Activated T-helper 1 cell treated with anti-CD3 and anti-CD28 coated beads, Interleukin-2, amount 50 U/mL, for 16 hours (primary cell): ENCODE measurements around the gene ANKRD40.
"Not testable (repeated sequence)": the region's sequence is repeated elsewhere in the genome, so short reads cannot be mapped to it uniquely, and the experiment has no call there.

Experiments used
- DNase-seq, 2 donors: peaks; one replicate each; pipeline ENCODE4 v3.0.0-alpha.2; 2020; ENCODE audit warnings: low read depth in 1 of 2, low spot score in 1 of 2

ANKRD40 gene

DNA sequence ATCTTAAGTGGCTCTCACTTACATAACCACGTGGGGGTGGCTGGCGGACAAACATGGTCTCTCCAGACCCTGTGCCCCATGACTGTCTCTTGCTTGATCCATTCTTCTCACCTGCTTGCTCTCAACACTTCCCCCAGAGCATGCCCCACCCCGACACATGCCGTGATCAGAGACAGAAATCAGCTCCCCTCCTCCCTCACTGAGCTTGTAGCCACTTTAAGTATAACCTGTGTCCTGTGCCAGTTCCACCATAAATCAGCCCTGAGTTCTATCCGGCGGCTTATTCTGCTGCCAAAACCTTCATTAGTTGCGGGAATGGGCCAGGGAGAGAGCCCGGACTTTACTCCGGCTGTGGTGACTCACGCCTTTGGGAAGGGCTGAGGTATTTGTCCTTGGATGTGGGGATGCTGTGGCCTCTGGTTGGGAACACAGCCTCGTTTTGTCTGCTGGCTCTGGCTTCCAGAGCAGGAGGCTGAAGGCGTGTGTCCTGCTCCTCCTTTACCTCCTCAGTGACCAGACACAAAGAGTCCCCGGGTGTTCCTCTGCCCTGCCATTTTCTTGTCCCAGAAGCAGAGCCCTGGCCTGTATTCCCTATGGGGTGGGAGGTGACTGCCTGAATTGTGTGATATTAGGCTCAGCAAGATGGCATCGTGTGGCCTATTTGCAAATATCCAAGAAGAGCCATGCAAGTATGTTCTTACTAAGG is 21.1 kb downstream of the ANKRD40 start:
- DNase-seq: no peak

DNA sequence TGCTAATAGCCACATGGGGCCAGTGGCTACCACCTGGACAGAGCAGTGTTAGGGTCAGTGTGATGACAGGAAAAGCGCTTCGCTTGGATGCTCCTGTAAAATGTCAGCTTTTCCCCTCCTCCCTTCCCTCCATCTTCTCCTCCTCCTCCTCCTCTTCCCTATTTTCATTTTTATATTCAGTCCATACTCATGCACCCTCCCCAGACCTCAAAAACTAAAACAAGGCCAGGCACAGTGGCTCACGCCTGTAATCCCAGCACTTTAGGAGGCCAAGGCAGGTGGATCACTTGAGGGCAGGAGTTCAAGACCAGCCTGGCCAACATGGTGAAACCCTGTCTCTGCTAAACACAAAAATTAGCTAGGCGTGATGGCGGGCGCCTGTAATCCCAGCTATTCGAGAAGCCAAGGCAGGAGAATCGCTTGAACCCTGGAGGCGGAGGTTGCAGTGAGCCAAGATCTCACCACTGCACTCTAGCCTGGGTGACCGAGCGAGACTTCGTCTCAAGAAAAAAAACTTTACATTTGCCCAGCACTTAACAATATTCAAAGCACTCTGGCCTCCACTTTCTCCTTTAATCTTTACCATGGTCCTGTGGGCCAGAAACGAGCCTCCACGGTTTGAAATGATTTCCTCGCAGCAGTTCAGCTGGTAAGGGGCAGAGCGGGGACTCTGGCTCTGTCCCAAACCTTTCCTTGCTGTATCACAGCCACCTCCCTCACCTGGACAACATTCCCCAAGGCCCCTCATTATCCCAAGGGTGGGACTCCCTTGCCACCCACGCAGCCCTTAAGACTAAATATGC is 21.8 kb downstream of the ANKRD40 start:
- no peak for DNase-seq

DNA sequence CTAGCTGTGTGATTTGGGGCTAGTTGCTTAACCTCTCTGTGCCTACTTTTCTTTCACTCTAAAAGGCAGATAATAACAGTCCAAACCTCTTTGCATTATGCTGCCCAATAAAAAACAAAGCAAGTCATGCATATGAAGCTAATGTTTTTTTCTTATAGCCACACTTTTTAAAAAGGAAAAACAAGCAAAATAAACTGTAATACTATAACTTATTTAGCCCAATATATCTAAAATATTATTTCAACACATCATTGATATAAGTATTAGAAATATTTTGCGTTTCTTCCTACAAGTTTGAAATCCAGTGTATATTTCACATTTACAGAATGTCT is 22.4 kb downstream of the ANKRD40 start:
- no peak for DNase-seq

DNA sequence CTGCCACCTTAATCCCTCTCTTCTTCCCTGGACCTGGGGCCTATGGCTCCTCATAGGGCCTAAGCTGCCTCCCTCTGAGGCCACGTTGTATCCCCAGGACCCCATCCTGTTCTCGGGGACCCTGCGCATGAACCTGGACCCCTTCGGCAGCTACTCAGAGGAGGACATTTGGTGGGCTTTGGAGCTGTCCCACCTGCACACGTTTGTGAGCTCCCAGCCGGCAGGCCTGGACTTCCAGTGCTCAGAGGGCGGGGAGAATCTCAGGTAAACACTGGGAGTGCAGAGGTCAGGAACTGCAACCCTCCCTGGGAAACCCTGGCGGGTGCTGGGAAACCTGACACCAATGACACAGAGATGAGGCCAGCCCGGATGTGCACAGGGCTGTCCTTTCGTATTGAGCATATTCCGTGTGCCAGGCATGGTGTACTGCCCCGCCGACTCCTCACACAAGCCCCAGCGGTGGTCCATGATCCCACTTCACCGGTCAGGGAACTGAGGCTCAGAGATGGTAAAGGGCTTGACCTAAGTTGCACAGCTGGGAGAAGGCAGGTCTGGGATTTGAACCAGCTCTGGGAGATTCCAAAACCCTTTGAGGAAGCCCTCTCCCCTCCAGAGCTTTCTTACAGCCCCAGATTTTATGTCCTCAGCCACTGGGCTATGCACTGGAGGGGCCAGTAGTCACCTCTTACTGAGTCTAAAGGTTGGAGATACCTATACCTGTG is 22.9 kb downstream of the ANKRD40 start:
- no peak for DNase-seq

DNA sequence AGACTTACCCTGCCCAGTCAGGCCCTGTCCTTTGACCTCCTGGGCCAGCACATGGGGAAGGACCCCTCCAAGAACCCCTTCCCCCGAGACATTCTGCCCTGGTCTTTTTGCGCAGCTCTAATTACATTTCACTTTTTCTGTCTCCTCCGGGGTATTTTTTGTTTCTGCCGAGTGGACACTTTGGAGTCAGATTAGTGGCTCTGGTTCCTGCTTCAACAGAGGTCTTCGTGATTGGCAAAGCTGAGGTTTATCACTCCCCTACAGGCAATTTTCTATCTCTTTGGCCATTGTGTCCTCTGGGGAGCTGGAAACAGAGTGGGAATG is 23.5 kb downstream of the ANKRD40 start:
- DNase-seq: no peak

DNA sequence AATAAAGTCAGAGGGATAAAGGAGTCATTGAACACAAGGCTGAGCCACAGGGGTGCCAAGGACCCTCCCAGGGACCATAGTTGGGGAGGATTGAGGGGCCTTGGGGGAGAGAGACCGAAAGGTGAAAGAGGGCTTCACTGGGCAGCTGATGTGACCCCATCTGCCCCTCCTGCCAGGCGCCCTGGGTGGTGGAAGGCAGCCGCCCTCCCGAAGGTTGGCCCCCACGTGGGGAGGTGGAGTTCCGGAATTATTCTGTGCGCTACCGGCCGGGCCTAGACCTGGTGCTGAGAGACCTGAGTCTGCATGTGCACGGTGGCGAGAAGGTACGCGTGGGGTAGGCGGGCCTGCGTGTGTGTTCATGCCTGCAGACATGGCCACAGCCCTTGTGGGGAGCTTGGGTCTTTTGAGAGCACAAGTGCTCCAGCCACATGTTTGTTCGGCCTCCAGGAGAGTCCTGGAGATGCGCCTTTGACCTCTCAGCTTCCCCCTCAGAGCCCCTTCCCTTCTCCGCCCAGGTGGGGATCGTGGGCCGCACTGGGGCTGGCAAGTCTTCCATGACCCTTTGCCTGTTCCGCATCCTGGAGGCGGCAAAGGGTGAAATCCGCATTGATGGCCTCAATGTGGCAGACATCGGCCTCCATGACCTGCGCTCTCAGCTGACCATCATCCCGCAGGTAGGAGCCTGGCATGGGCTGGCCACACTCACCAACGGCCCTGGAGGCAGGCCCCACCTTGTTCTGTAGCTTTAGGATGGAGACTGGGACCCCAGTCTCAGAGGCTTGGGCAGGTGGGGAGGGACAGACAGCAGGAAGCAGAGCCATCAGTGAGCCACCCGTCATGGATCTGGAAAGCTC is 24.1 kb downstream of the ANKRD40 start:
- DNase-seq: no peak

DNA sequence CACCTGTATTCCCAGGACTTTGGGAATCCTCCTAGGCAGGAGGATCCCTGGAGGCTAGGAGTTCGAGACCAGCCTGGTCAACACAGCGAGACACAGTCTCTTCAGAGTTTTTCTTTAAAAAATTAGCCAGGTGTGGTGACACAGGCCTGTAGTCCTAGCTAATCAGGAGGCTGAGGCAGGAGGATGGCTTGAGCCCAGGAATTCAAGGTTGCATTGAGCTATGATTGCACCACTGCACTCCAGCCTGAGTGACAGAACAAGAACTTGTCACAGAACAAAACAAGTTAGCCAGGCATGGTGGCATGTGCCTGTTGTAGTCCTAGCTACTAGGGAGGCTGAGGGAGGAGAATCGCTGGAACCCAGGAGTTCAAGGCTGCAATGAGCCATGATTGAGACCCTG is 24.8 kb downstream of the ANKRD40 start:
- no peak for DNase-seq

DNA sequence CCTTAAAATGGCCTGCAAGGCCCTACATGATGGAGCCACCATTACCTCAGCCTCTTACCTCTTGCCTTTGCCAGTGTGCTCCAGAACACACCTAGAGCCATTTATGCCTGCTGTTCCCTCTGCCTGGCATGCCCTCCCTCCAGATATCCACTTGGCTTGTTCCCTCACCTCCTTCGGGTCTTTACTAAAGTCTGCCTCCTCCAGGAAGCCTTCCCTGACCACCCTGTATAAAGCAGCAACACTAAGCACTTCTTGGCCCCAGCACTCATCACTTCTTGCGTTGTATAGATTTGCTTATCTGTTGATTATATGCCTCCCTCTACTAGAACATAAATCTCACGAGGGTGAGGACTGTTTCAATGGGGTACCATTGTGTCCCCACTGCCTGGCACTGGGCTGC is 25.3 kb downstream of the ANKRD40 start:
- no peak for DNase-seq

DNA sequence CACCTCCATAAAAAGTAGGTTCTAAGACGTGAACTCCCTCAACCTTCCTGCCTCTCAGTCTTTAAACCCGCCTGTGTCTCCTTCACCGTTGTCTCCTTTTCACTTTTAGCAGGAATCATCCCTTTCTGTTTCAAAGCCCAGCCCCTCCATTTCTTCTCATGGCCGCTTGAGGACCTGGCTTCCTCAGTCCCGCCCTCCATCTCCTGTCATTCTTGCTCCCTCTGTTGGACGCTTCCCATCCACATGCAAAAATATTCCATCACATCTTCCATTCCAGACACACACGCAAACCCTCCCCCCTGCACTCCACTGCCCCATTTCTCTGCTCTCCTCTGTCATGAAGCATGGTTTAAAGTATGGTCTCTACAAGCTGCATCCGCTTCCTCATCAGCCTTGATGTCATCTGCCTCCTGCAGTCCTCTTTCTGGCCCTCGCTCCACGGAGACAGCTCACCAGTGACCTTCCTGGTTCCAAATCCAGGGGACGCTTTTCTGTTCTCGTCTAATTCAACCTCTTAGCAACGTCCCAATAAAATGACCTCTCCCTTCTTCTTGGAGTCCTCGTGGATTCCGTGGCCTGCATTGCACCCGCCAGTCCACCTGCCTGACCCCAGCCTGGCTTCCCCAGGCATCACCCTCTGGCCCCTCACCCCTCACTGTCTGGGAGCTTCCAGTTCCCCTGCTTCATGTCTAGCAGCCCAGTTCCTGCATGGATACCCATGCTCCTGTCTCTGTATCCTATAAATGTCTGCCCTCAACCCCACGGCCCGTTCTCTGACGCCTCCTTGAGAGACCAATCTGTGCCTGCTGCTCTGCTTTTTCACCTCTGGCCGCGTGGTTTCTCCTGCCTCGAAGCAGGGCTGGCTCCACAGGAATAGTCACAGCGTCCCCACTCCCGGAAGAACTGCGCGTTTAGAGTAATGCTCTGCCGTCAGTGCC is 26.2 kb downstream of the ANKRD40 start:
- no peak for DNase-seq

DNA sequence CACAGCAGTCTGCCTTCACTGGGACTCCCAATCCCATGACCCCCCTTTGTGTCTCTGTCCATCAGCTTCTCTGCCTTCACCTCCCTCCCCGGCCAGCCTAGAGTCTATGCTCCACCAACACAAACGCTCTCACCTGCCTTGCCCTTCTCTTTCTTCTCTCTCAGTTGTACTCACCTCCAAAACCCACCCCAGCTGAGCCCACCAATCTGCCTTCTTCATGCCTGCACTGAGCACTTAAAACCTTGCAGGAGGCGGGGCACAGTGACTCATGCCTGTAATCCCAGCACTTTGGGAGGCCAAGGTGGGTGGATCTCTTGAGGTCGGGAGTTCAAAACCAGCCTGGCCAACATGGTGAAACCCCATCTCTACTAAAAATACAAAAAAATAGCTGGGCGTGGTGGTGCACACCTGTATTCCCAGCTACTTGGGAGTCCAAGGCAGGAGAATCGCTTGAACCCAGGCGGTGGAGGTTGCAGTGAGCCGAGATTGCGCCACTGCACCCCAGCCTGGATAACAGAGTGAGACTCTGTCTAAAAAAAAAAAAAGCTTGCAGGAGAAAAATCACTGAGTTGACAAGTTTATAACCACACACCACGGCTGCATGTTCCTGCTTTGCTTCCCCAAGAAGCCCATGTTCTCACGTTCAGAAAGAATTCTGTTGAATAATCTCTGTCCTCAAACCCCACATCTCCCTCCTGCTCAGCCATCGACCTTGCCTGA is 27.0 kb downstream of the ANKRD40 start:
- DNase-seq: not testable (repeated sequence)

DNA sequence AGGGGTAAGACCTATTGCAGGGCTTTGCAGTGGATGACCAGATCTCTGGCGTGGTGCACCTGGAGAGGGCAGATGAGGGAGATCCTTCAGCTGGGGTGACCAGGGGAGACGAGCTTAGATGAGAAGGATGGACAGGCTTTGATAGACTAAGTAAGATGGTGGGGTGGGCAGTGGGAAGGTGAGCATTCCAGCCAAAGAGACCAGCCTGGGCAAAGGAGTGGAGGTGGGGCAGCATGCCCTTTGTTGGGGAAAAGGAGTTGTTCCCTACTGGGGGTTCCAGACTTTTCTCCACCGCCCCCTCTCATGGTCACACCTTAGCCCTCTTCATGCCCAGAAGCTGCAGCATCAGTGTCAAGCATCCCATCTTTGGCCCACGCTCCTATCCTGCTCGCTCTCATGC is 27.6 kb downstream of the ANKRD40 start:
- DNase-seq: no peak

DNA sequence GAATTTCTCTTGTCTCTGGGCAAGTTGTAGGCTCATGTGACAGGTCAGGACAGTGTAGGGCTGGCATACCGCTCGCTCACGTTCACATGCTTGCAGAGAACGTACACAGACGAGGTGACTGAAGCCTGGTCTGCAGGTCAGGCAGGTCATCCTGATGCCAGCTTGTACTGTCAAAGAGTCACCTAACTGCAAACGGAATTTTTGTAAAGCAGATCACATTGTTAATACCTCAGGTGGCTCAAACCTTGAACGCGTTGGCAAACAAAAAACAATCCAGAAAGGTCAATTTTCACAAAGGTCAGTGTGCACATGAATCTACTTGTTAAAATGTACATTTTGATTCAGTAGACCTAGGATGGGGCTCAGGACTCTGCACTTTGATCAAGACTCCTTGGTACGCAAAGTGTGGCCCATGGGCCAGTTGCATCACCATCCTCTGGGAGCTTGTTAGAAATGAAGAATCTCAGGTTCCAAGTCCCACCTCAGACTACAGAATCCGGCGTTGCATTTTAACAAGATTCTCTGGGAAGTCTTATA is 28.6 kb downstream of the ANKRD40 start:
- DNase-seq: no peak

DNA sequence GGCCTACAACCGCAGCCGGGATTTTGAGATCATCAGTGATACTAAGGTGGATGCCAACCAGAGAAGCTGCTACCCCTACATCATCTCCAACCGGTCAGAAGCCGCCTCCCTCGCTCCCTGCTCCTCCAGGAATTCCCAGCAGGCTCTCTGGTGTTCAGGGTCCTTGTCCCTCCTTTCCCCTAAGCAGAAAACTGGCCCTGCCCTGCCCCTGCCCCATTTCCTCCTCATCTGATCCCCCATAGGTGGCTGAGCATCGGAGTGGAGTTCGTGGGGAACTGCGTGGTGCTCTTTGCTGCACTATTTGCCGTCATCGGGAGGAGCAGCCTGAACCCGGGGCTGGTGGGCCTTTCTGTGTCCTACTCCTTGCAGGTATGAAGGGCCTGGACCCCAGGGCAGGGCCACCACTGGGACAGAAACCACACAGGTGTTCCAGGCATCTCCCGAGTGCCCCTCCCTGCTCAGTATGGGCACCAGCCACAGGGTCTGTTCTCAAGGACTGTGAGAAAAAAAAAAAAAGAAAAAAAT is 29.8 kb downstream of the ANKRD40 start:
- no peak for DNase-seq

DNA sequence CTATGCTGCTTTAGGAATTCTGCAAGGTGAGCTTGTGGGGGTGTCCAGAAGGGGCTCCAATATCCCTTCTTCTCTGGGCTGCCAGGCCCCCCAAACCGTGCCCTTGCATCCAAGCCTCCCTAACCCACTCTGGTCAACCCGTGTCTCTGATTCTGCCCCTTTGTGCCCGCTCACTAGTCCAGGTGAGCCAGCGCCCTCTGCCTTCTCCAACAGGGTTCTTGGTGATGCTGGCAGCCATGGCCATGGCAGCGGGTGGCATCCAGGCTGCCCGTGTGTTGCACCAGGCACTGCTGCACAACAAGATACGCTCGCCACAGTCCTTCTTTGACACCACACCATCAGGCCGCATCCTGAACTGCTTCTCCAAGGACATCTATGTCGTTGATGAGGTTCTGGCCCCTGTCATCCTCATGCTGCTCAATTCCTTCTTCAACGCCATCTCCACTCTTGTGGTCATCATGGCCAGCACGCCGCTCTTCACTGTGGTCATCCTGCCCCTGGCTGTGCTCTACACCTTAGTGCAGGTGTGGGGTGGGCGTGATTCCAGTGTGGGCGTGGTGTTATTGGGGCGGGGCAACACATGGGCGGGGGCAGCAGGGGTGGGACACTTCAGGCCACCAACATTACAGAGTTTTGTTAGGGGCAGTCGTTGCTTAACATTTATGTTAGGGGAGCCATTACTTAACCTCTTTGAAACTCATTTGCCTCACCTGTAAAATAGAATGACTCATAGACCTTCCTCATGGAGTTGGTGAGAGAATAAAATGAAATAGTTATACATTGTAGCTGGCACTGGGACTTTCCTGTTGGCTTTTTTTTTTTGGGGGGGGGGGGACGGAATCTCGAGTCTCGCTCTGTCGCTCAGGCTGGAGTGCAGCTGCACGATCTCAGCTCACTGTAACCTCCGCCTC is 31.4 kb downstream of the ANKRD40 start:
- DNase-seq: no peak

DNA sequence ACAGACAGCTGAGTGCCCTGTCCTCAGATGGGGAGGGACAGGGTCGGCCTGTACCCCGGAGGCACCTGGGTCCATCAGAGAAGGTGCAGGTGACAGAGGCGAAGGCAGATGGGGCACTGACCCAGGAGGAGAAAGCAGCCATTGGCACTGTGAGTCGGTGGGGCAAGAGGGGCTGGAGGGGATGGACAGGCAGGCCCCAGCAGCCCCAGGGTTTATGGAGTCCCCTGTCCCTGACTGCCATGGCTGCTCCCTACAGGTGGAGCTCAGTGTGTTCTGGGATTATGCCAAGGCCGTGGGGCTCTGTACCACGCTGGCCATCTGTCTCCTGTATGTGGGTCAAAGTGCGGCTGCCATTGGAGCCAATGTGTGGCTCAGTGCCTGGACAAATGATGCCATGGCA is 32.1 kb downstream of the ANKRD40 start:
- no peak for DNase-seq

DNA sequence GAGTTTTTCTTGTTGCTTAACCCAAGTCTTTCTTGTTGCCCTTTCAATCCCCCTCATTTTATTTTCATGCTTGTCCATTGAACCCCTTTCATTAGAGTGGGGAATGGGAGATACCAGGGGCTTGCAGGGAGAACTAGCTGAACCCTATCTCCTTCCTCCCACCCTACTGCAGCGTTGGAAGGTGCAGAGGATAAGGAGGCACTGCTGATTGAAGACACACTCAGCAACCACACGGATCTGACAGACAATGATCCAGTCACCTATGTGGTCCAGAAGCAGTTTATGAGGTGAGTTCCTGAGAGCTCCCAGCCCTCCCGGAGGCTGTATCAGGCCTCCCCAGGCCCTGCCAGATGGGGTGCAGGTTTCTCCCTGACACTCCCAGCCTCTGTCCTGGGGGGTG is 32.5 kb downstream of the ANKRD40 start:
- DNase-seq: no peak

DNA sequence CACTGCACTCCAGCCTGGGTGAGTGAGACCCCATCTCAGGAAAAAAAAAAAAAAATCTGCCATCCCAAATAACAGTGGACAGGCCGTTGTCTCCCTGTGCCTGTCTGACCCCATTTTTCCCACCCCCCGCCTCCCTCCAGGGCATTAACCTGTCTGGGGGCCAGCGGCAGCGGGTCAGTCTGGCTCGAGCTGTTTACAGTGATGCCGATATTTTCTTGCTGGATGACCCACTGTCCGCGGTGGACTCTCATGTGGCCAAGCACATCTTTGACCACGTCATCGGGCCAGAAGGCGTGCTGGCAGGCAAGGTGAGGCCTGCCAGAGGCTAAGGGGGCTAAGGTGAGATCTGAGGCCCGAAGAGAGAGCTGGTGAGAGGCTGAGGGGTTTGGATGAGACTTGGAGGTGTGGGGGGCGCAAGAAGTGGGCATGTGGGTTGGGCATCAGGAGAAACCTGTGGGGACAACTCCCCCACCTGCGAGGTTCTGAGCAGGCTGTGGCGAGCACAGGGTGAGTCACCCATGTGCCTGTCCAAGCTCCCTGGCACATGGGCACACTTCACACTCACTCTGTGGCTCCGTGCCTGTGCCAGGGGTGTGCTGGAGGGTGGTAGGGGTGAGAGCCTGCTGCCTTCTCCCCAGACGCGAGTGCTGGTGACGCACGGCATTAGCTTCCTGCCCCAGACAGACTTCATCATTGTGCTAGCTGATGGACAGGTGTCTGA is 34.7 kb downstream of the ANKRD40 start:
- DNase-seq: no peak

DNA sequence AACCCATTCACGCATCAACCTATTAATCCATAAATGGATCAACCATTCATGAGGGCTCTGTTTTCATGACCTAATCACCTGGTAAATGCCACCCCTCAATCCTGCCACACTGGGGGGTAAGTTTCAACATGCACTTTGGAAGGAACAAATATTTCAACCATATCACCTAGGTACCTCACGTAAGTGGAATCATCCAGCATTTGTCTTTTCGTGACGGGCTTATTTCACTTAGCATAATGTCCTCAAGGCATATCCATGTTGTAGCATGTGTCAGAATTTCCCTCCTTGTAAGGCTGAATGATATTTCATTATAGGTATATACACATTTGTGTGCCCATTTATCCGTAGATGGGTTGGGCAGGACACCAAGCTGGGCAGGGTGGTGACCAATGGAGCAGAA is 35.6 kb downstream of the ANKRD40 start:
- no peak for DNase-seq
